HCT116 (cell line): Measurements from ENCODE around the gene SUSD2. TPM values are rescaled to one million over a fixed set of nuclear protein-coding genes. Genes with fewer than 3 reads are reported as not detected.

Experiments used
- ATAC-seq: fragments of 200-7000 bp; cut with Tn5 transposase; 2 replicates; pipeline ENCODE4 v1.9.1; 2020; ENCODE audit warnings: mild to moderate bottlenecking, moderate library complexity
- BruUV-seq: library from RNA; stranded (reverse); fragments of 400-500 nt; replicated peaks from 2 replicates; lab custom pipeline; 2021; lab: Mats Ljungman, UMichigan
- CTCF ChIA-PET: fragments of 300-600 bp; sonication (Branson Sonifier 250); formaldehyde crosslinking; loops from one replicate; lab custom pipeline; 2021; ENCODE audit warnings: antibody characterized with exemption; lab: Charles Lee
- POLR2A ChIA-PET: fragments of 300-600, 350-600 bp; sonication (Branson Sonifier 250); formaldehyde crosslinking; loops from one replicate; lab custom pipeline; 2021; ENCODE audit warnings: antibody characterized with exemption; lab: Charles Lee
- RAD21 ChIA-PET, 2 experiments: fragments of 300-600 bp; sonication (Branson Sonifier 250); formaldehyde crosslinking; loops; one replicate each; lab custom pipeline; 2023; ENCODE audit warnings: low total read pairs in 2 of 2; ENCODE audit not compliant: uncharacterized antibody in 2 of 2, unreplicated experiment in 2 of 2, low non-redundant PET in 1 of 2; lab: Charles Lee
- DNase-seq: peaks from one replicate; pipeline ENCODE4 v3.0.0-alpha.2; 2010; ENCODE audit warnings: low read depth, low spot score
- H2AFZ ChIP-seq: fragments of 200-600 bp; shearing (Covaris generic), sonication (generic); 2 replicates; pipeline ENCODE4 v1.6.1; 2017; ENCODE audit warnings: low read depth, mixed run types, mixed read lengths, antibody characterized with exemption, low read length; ENCODE audit not compliant: poor library complexity, severe bottlenecking
- H3K27ac ChIP-seq: 2 replicates; pipeline ENCODE4 v1.5.1; 2012; ENCODE audit warnings: low read depth, low read length
- H3K27me3 ChIP-seq: fragments of 200-600 bp; sonication (generic); 2 replicates; pipeline ENCODE4 v1.6.1; 2016; ENCODE audit warnings: mixed run types, low read length, mixed read lengths; ENCODE audit not compliant: insufficient read depth
- H3K36me3 ChIP-seq, 2 experiments: fragments of 200-500 bp in 1 of 2; fragments of 200-600 bp in 1 of 2; sonication (Bioruptor generic) in 1 of 2; sonication (generic) in 1 of 2; 2 replicates each; pipeline versions ENCODE4 v1.5.1 to v1.6.1; 2014 to 2016; ENCODE audit warnings: low read length in 2 of 2, inconsistent platforms in 1 of 2, mixed read lengths in 1 of 2, mixed run types in 1 of 2; ENCODE audit not compliant: insufficient read depth in 2 of 2, control insufficient read depth in 1 of 2
- H3K4me1 ChIP-seq, 2 experiments: fragments of 200-600 bp in 1 of 2; sonication (generic) in 1 of 2; 2 replicates each; pipeline versions ENCODE4 v1.5.1 to v1.6.1; 2012 to 2017; ENCODE audit warnings: low read length in 2 of 2, inconsistent platforms in 1 of 2, mild to moderate bottlenecking in 1 of 2, mixed read lengths in 1 of 2, mixed run types in 1 of 2, moderate library complexity in 1 of 2; ENCODE audit not compliant: insufficient read depth in 2 of 2, control insufficient read depth in 1 of 2
- H3K4me2 ChIP-seq: fragments of 200-600 bp; sonication (generic); 2 replicates; pipeline ENCODE4 v1.6.1; 2017; ENCODE audit warnings: mixed run types, low read length, mixed read lengths
- H3K4me3 ChIP-seq, 2 experiments: fragments of 200-600 bp in 1 of 2; sonication (generic) in 1 of 2; replicated peaks in 1 of 2; 2 replicates each; pipeline ENCODE4 v1.5.1; 2011 to 2016; ENCODE audit warnings: low read length in 2 of 2, control low read depth in 1 of 2, low read depth in 1 of 2, mild to moderate bottlenecking in 1 of 2, mixed read lengths in 1 of 2, mixed run types in 1 of 2
- H3K79me2 ChIP-seq: fragments of 200-600 bp; sonication (generic); 2 replicates; pipeline ENCODE4 v1.6.1; 2017; ENCODE audit warnings: mild to moderate bottlenecking, mixed run types, low read length, moderate library complexity, mixed read lengths; ENCODE audit not compliant: insufficient read depth
- H3K9ac ChIP-seq: fragments of 200-600 bp; sonication (generic); 2 replicates; pipeline ENCODE4 v1.6.1; 2016; ENCODE audit warnings: low read length, mixed read lengths
- H3K9me2 ChIP-seq: fragments of 200-600 bp; sonication (generic), shearing (Covaris generic); 2 replicates; pipeline ENCODE4 v1.6.1; 2017; ENCODE audit warnings: mixed run types, mild to moderate bottlenecking, moderate library complexity; ENCODE audit not compliant: insufficient read depth
- H3K9me3 ChIP-seq, 2 experiments: fragments of 200-500 bp in 1 of 2; fragments of 200-600 bp in 1 of 2; sonication (Bioruptor generic) in 1 of 2; sonication (generic) in 1 of 2; 2 replicates each; pipeline ENCODE4 v1.6.1; 2014 to 2017; ENCODE audit warnings: low read length in 2 of 2, mixed read lengths in 2 of 2, inconsistent platforms in 1 of 2, low read depth in 1 of 2, mild to moderate bottlenecking in 1 of 2, mixed run types in 1 of 2, moderate library complexity in 1 of 2; ENCODE audit not compliant: control insufficient read depth in 1 of 2, insufficient read depth in 1 of 2
- H4K20me1 ChIP-seq: fragments of 200-600 bp; sonication (generic), shearing (Covaris generic); 2 replicates; pipeline ENCODE4 v1.6.1; 2017; ENCODE audit warnings: mixed run types, mild to moderate bottlenecking, moderate library complexity; ENCODE audit not compliant: insufficient read depth
- CTCF ChIP-seq, 3 experiments: fragments of 200-600 bp in 1 of 3; sonication (generic) in 1 of 3; IDR thresholded peaks in 2 of 3; conservative IDR thresholded peaks in 1 of 3; 2 replicates each; pipeline ENCODE4 v1.5.1; 2012 to 2017; ENCODE audit warnings: low read depth in 2 of 3, low read length in 2 of 3, antibody characterized with exemption in 1 of 3, borderline replicate concordance in 1 of 3, control low read depth in 1 of 3, mild to moderate bottlenecking in 1 of 3, mixed read lengths in 1 of 3, mixed run types in 1 of 3, moderate library complexity in 1 of 3; ENCODE audit not compliant: insufficient read depth in 1 of 3
- POLR2A ChIP-seq: IDR thresholded peaks from 2 replicates; pipeline ENCODE4 v1.7.0; 2011; ENCODE audit warnings: borderline replicate concordance; ENCODE audit not compliant: insufficient read depth, insufficient read length; ENCODE audit errors: extremely low read depth
- RAD21 ChIP-seq: IDR thresholded peaks from 2 replicates; pipeline ENCODE4 v1.6.1; 2012; ENCODE audit warnings: low read depth, mild to moderate bottlenecking
- SP1 ChIP-seq: IDR thresholded peaks from 2 replicates; pipeline ENCODE4 v1.6.1; 2012; ENCODE audit warnings: low read depth
- YY1 ChIP-seq: IDR thresholded peaks from 2 replicates; pipeline ENCODE4 v1.6.1; 2011; ENCODE audit warnings: low read length, low read depth, moderate library complexity, mild to moderate bottlenecking; ENCODE audit not compliant: insufficient replicate concordance; ENCODE audit errors: extremely low read depth
- ZBTB33 ChIP-seq: IDR thresholded peaks from 2 replicates; pipeline ENCODE4 v1.6.1; 2011; ENCODE audit warnings: mild to moderate bottlenecking, low read length, moderate library complexity; ENCODE audit not compliant: insufficient replicate concordance; ENCODE audit errors: extremely low read depth
- ZFX ChIP-seq: fragments of 450-650 bp; IDR thresholded peaks from 2 replicates; pipeline ENCODE4 v1.6.1; 2017
- intact Hi-C: fragments of 100-400 bp; cut with micrococcal nuclease; formaldehyde crosslinking; loops from 2 replicates; pipeline ENCODE4 v1.10.0; 2022
- total RNA-seq: library from RNA; stranded (reverse); gene quantifications from one replicate; pipeline ENCODE4 v1.2.1, GENCODE V29; 2021; ENCODE audit not compliant: unreplicated experiment

Gene SUSD2
- total RNA-seq, 1 experiment from 2014 or later: 6.6 TPM

GRCh38 chr22:24225951-24226350, 44.7 kb downstream of the SUSD2 start:
- Histone ChIP-seq H3K36me3 (no peaks in the 10 kb centered on the region), H3K27me3 (no peaks in the 10 kb centered on the region), H3K9me3 (no peaks in the 10 kb centered on the region; a peak in 2 of 4 replicates), H3K27ac (no peak overlapping the region), H3K4me1 (peaks cover 4 to 10% of the 10 kb centered on the region in 2 experiments; a peak in 3 of 4 replicates), H3K4me3 (no peak overlapping the region), H3K9ac (no peak overlapping the region), H3K4me2 (no peak overlapping the region), H3K79me2 (no peaks in the 10 kb centered on the region), H3K9me2 (no peaks in the 10 kb centered on the region), H4K20me1 (no peaks in the 10 kb centered on the region), H2AFZ (no peak overlapping the region)
- no peak for DNase-seq
- TF ChIP-seq SP1 (no peak), ZBTB33 (no peak), YY1 (no peak)
- CTCF ChIA-PET: no interaction called here
- POLR2A ChIA-PET: interaction anchor here (1.1 kb wide), 1 partner anchor 18 kb away, joined by 3 read pairs; no protein-coding TSS in a partner anchor
- no TSS peak for BruUV-seq
- RAD21 ChIA-PET: no interaction called here
- no peak for ATAC-seq
- intact Hi-C loops: no loop called here

- Histone ChIP-seq H3K9me2 (no peaks in the 10 kb centered on the region), H3K27me3 (no peaks in the 10 kb centered on the region), H3K4me2 (peak overlapping the region; percentile 26; the same call in 1 of the 2 replicates)
- DNase-seq: no peak
- TF ChIP-seq RAD21: 0 out of 2 replicates have a peak, but pooled peaks have one; percentile 24
- no peak for TF ChIP-seq ZBTB33
- TF ChIP-seq POLR2A: no peak
- no peak for TF ChIP-seq ZFX
- TF ChIP-seq CTCF (IDR thresholded peaks at IDR 0.05 in 2 of 3, conservative IDR thresholded peaks at IDR 0.05 in 1 of 3; ENCODE audit: borderline replicate concordance in 1 of 3, insufficient read depth in 1 of 3, low read depth in 2 of 3, low read length in 2 of 3): peak in 2 of 3 experiments; percentile 54 to 59; a peak in 4 of 6 replicates
- TF ChIP-seq, all 23 proteins: peak for 2
- intact Hi-C loops: no loop called here
- Histone ChIP-seq H3K9ac (no peak overlapping the region), H4K20me1 (no peaks in the 10 kb centered on the region), H3K79me2 (no peaks in the 10 kb centered on the region), H2AFZ (peak overlapping the region; percentile 82), H3K36me3 (no peaks in the 10 kb centered on the region), H3K4me1 (peaks cover 8 to 10% of the 10 kb centered on the region in 2 experiments; a peak in 3 of 4 replicates), H3K4me3 (no peak overlapping the region), H3K27ac (peak overlapping the region; percentile 29; the same call in 1 of the 2 replicates), H3K9me3 (no peaks in the 10 kb centered on the region)
- no TSS peak for BruUV-seq
- RAD21 ChIA-PET: interaction anchor here (0.8 to 2.0 kb wide), 3 partner anchors 16 to 41 kb away, joined by 4 to 13 read pairs (median 7); no protein-coding TSS in a partner anchor
- CTCF ChIA-PET: interaction anchor here (0.6 to 3.1 kb wide), 21 partner anchors 8 to 220 kb away, joined by 3 to 40 read pairs (median 4); partner anchors contain the start of gene CABIN1
- ATAC-seq: peak; percentile 88
- POLR2A ChIA-PET: interaction anchor here (1.0 to 2.2 kb wide), 3 partner anchors 16 to 41 kb away, joined by 4 to 9 read pairs (median 8); no protein-coding TSS in a partner anchor
Observed at GRCh38 chr22:24230911-24231656, 49.8 kb downstream of the SUSD2 start.
